Lower lobe of right lung (tissue), 2 donors: Measurements from ENCODE around the gene RIMS4. TPM values are rescaled to one million over a fixed set of nuclear protein-coding genes. Genes with fewer than 3 reads are reported as not detected.

ENCODE experiments used
- ATAC-seq, 2 donors: fragments of 200-7000 bp; cut with Tn5 transposase; one replicate each; pipeline ENCODE4 v1.9.1; 2020 to 2022; ENCODE audit warnings: mild to moderate bottlenecking in 2 of 2, moderate library complexity in 2 of 2
- DNase-seq: peaks from one replicate; pipeline ENCODE4 v3.0.0-alpha.2; 2020
- H3K27ac ChIP-seq: fragments of 200-600 bp; one replicate; pipeline ENCODE4 v1.8.0; 2022
- H3K27me3 ChIP-seq: fragments of 200-600 bp; one replicate; pipeline ENCODE4 v1.8.0; 2022; ENCODE audit warnings: low read depth
- H3K36me3 ChIP-seq: fragments of 200-600 bp; one replicate; pipeline ENCODE4 v1.8.0; 2022; ENCODE audit warnings: mild to moderate bottlenecking
- H3K4me1 ChIP-seq: fragments of 200-600 bp; one replicate; pipeline ENCODE4 v1.8.0; 2022
- H3K4me3 ChIP-seq: fragments of 200-600 bp; one replicate; pipeline ENCODE4 v1.8.0; 2022; ENCODE audit warnings: mild to moderate bottlenecking
- H3K9me3 ChIP-seq: fragments of 200-600 bp; one replicate; pipeline ENCODE4 v1.8.0; 2022
- intact Hi-C: fragments of 100-400 bp; cut with DNase I; formaldehyde crosslinking; loops from one replicate; pipeline ENCODE4 v1.11.0; 2022
- total RNA-seq: library from RNA; stranded (reverse); fragmentation: NEBNext Ultra II Directional; extraction: Animal tissue kit (Norgen Biotek cat#: 25700); gene quantifications from one replicate; pipeline ENCODE4 v1.2.1, GENCODE V29; 2021
- TF ChIP-seq, protein P1 (sequence below): fragments of 200-600 bp; IDR thresholded peaks from one replicate; pipeline ENCODE4 v1.8.0; 2022; ENCODE audit warnings: antibody characterized with exemption, mild to moderate bottlenecking
- donor health status: DM: no; HTN: yes; CAD: no; lungs with severe emphysema.

The RIMS4 gene
- total RNA-seq, 1 donor from 2014 or later = 3.5 TPM

DNA sequence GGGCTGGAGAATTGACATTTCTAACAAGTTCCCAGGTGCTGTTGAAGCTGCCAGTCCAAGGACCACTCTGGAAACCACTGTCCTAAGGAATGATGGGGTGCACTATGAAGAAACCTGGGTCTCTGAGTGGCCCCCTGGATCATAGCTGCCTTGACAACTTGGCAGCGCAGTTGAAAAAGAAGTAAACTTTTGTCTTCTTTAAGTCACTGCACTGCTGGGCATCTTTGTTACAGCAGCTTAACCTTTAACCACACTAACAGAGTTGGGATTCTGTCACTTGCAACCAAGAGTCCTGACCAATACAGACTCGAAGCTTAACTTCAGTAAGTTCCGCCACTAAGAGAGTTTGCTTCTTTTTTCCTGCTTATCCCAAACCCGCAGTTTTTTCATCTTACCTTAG, 73.2 kb downstream of the RIMS4 start:
- H3K4me3 ChIP-seq = no peak overlapping the region
- H3K27ac ChIP-seq = no peak overlapping the region
- no peaks in the 10 kb centered on the region for H3K36me3 ChIP-seq
- ATAC-seq = no peak
- TF ChIP-seq, protein P1, sequence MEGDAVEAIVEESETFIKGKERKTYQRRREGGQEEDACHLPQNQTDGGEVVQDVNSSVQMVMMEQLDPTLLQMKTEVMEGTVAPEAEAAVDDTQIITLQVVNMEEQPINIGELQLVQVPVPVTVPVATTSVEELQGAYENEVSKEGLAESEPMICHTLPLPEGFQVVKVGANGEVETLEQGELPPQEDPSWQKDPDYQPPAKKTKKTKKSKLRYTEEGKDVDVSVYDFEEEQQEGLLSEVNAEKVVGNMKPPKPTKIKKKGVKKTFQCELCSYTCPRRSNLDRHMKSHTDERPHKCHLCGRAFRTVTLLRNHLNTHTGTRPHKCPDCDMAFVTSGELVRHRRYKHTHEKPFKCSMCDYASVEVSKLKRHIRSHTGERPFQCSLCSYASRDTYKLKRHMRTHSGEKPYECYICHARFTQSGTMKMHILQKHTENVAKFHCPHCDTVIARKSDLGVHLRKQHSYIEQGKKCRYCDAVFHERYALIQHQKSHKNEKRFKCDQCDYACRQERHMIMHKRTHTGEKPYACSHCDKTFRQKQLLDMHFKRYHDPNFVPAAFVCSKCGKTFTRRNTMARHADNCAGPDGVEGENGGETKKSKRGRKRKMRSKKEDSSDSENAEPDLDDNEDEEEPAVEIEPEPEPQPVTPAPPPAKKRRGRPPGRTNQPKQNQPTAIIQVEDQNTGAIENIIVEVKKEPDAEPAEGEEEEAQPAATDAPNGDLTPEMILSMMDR = no peak
- intact Hi-C loops = no loop called here
- DNase-seq = no peak
- no peaks in the 10 kb centered on the region for H3K27me3 ChIP-seq
- no peaks in the 10 kb centered on the region for H3K9me3 ChIP-seq
- no peaks in the 10 kb centered on the region for H3K4me1 ChIP-seq

DNA sequence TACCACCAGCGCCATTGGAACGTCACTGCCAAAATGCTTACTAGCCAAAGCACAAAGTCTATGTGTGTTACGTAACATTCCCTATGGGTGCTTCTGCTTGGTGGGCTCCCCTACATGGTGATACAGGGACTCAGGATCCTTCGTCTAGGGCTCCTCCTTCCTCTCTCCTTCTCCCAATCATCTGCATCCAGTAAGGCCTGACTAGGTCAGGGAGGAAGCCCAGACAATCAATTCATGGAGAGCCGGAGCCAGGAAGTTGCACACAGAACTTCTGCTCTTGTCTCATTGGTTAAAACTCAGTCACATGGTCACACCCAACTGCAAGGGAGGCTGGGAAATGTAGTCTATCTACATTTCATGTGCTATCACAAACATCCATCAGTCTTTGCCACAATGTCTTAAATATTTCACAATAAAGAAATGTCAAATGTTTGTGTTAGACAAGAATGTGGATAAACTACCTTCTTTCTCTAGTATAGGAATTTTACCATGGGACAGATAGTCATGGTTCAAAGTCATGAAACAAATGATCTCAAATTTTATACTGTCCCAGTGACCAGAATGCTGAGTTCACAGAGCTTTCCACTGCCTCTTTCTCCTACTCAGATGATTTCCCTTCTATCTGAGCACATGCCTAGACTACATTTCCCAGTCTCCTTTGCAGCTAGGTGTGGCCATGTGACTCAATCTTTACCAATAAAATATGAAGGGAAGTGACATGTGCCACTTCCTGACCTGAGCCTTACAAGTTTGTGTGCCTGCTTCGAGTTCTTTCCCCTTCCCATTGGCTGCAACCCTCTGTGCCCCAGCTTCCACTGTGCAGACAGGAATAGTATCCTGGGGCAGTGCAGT, 74.0 kb downstream of the RIMS4 start:
- Histone ChIP-seq H3K4me1 (no peaks in the 10 kb centered on the region), H3K27me3 (no peaks in the 10 kb centered on the region), H3K4me3 (no peak overlapping the region), H3K27ac (no peak overlapping the region), H3K9me3 (no peaks in the 10 kb centered on the region), H3K36me3 (no peaks in the 10 kb centered on the region)
- intact Hi-C loops = no loop called here
- TF ChIP-seq, protein P1 = no peak
- ATAC-seq (peak; percentile 83), DNase-seq (no peak)

DNA sequence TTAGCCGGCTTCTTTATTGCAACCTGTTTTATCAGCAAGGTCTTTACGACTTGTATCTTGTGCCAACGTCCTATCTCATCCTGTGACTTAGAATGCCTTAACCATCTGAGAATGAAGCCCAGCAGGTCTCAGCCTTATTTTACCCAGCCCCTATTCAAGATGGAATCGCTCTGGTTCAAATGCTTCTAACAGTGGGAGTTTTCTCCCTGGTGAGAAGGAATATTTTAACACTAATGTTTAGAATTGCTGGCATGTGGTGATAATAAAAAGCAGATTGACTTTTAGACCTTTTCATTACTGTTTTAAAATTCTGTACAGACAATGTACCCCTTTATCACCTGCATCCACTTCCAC, 74.6 kb downstream of the RIMS4 start:
- intact Hi-C loops = no loop called here
- no peak overlapping the region for H3K27ac ChIP-seq

DNA sequence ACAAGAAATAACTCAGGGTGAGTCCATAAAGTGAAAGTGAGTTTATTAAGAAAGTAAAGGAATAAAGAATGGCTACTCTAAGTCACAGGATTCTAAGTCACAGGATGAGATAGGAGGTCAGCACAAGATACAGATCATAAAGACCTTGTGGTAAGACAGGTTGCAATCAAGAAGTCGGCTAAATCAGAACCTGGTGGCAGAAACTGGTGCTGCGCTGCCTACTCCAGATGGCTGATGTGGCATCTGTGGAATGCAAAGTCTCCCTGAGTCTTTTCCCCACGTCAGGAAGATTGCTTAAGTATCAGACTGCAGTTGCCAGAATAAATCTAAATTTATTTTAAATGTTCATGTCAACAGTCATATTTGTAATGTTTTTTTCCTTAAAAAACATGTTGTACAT, 75.4 kb downstream of the RIMS4 start:
- TF ChIP-seq, protein P1 = peak; percentile 21
- no peaks in the 10 kb centered on the region for H3K4me1 ChIP-seq
- H3K36me3 ChIP-seq = no peaks in the 10 kb centered on the region
- no peaks in the 10 kb centered on the region for H3K27me3 ChIP-seq
- H3K4me3 ChIP-seq = no peak overlapping the region
- DNase-seq = no peak
- intact Hi-C loops = loop anchor here (5.0 kb wide), 1 partner anchor 48 kb away; no protein-coding TSS in a partner anchor
- peak; percentile 13 to 60 for ATAC-seq
- H3K9me3 ChIP-seq = no peaks in the 10 kb centered on the region
- H3K27ac ChIP-seq = no peak overlapping the region

More for the DNA sequence above, 74.6 kb downstream of the RIMS4 start:
- DNase-seq = no peak
- Histone ChIP-seq H3K36me3 (no peaks in the 10 kb centered on the region), H3K4me1 (no peaks in the 10 kb centered on the region), H3K4me3 (no peak overlapping the region), H3K27me3 (no peaks in the 10 kb centered on the region), H3K9me3 (no peaks in the 10 kb centered on the region)
- TF ChIP-seq, protein P1 = no peak
- ATAC-seq = no peak

DNA sequence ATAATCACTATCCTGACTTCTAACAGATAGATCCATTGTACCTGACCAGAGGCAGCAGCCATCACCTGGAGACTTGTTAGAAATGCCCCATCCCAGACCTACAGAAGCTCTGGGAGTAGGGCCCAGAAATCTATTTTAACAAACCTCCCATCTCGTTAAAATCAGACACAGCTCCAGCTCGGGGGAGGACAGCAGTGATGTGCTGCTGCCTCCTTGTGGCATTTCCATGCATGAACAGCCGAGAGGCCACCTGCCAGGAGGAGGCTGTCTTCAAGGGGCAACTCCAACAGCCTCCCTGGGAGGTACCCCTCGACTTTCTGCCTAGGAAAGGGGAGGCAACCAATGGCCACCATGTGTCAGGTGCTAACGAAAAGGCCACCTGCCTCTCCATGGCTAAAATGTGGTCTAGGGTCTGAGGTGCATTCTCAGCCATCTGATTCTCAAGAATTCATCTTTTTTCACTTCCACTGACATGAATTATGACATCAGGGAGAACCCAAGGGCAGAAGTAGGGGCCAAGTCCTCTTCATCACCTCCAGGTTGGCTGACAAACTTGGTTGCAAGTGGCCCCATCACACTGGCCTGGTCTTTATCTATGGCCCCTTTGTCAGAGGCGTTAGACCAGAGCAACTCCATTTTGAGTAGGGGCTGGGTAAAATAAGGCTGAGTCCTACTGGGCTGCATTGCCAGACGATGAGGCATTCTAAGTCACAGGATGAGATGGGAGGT, 76.8 kb downstream of the RIMS4 start:
- intact Hi-C loops = loop anchor here (5.0 kb wide), 1 partner anchor 46 kb away; no protein-coding TSS in a partner anchor
- TF ChIP-seq, protein P1 = peak; percentile 94
- H3K9me3 ChIP-seq = no peaks in the 10 kb centered on the region
- DNase-seq (peak; percentile 68), ATAC-seq (peak; percentile 58 to 72)
- no peaks in the 10 kb centered on the region for H3K27me3 ChIP-seq
- peaks cover 7% of the 10 kb centered on the region for H3K4me1 ChIP-seq
- H3K36me3 ChIP-seq = no peaks in the 10 kb centered on the region
- no peak overlapping the region for H3K4me3 ChIP-seq
- H3K27ac ChIP-seq = no peak overlapping the region
